GM15510 (cell line): ENCODE results near the gene CTDP1.

Source experiments
- POLR2A ChIP-seq: IDR thresholded peaks from 3 replicates; pipeline ENCODE4 v1.6.1; 2011; ENCODE audit warnings: borderline replicate concordance; ENCODE audit not compliant: insufficient read length; ENCODE audit errors: extremely low read depth

CTDP1 gene

DNA sequence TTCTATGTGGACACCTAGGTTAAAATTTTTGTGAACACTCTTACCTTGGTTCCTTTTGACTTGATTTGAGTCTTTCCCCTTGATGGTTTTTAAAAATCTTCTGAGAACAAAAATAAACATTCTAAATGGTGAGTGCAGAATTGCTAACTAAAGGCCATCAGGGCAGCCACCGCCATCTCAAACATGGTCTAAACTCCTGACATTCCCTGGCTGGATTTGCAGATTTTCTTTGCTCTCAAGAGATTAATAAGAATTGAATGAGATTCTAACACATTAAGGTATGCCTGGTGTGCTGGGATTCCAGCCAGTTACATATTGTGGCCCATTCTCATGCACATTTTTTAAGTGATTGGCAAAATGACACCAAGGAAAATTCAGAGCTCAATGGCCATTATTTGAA, 17.2 kb upstream of the CTDP1 start:
- TF ChIP-seq POLR2A, result no peak

DNA sequence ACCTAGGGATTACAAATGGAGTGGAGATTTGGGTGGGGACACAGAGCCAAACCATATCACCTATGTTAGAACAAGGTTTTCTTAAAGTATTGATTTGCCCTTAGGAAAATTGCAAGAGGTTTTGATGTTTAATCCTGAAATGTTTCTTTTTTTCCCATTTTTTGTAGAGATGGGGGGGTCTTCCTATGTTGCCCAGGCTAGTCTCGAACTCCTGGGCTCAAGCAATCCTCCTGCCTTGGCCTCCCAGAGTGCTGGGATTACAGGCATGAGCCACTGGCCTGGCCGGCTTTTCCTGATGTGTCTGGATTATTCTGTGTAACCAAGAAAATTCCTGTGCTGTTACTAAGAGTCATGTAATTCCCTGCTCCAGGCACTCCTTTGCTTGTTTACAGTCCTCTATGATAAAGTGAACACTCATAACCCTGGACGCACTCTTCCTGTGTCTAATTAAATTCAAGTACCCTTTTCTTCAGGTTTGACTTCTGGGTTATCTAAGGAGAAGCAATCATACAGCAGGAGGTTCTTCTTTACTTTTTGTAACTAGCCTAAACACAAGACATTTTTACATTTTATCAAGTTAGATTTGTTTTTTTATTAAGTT, 15.0 kb upstream of the CTDP1 start:
- TF ChIP-seq POLR2A, result no peak

DNA sequence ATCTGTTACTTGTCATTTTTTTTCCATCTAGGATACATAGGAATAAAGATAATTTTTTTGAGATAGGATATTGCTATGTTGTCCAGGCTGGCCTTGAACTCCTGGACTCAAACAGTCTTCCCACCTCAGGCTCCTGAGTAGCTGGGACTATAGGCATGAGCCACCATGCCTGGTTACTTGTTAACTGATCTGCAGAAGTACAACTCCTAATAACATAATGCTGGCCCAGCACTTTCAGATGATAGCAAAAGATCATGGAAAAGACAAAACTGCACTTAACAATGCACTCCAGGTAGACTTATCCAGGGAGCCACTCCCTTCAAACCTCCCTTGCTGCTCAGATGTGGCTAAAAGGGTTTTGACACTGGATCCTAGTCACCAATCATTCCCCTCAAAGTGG, 11.4 kb upstream of the CTDP1 start:
- no peak for TF ChIP-seq POLR2A

DNA sequence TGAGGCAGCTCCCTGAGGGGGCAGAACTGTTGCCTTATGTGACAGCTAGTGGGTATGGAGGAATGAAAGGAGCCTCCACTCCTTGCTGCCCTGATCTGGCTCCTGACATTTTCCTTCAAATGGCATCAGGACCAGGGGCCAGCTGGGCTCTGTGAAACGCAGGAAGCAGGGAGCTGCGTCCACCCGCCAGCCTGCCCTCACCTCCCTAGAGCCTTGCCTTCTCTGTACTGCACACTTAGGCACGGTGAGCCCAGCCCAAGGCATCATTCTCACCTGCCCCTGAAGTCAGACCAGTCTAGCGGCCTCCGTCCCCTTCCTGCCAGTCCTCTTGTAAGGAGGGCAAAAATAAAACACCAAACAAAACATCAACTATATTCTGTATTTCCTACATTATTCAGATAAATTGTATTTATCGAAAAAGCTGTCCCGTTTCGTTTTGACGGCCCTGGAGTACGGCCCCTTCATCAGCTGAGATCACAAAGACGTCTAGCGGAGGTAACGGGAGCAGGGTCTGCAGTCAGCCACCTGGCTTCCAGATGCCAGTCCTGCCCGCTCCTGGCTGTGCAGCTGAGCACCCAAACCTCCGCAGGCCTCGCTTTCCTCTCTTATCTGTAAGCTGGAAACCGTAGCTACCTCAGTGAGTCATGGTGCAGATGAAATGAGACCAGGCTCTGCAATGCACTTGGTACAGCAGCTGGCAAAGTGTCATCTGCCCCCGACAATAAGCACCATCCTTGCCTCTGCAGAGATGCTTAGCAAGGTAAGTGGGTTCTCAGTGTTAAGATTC, 6.9 kb upstream of the CTDP1 start:
- TF ChIP-seq POLR2A, result no peak

DNA sequence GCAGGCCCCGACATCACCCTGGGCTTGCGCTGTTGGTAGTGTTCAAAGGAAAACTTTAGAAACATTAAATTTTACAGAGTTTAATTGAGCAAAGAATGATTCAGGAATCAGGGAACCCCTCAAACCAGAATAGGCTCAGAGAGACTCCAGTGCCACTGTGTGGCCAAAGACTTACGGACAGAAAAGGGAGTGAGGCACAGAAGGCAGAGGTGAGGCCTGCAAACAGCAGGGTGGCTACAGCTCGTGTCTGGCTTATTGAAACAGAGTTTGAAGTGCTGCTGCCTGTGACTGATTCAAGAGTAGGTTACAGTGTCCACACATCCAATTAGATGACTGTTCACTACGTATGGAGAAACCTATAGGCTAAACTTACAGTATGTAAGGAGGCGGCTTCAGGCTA, 2.4 kb upstream of the CTDP1 start:
- no peak for TF ChIP-seq POLR2A

DNA sequence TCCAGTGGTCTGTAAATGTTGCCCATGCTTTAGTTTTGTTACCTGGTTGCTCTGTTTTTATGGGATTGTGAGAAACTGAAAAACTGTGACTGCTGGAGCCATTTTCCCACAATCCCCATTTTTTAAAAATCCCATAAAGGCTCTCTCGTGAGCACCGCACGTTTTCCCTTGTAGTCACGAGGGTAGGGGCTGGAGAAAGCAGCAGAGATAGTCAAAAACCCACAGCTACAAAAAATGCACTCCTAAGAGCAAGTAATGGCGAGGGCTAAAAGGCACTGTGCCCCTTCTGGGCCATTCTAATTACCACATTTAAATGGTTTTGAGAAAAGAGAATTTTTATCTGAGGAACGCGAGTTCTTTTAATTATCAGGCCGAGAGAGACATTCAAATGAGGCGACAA, 1.8 kb upstream of the CTDP1 start:
- TF ChIP-seq POLR2A, result no peak

DNA sequence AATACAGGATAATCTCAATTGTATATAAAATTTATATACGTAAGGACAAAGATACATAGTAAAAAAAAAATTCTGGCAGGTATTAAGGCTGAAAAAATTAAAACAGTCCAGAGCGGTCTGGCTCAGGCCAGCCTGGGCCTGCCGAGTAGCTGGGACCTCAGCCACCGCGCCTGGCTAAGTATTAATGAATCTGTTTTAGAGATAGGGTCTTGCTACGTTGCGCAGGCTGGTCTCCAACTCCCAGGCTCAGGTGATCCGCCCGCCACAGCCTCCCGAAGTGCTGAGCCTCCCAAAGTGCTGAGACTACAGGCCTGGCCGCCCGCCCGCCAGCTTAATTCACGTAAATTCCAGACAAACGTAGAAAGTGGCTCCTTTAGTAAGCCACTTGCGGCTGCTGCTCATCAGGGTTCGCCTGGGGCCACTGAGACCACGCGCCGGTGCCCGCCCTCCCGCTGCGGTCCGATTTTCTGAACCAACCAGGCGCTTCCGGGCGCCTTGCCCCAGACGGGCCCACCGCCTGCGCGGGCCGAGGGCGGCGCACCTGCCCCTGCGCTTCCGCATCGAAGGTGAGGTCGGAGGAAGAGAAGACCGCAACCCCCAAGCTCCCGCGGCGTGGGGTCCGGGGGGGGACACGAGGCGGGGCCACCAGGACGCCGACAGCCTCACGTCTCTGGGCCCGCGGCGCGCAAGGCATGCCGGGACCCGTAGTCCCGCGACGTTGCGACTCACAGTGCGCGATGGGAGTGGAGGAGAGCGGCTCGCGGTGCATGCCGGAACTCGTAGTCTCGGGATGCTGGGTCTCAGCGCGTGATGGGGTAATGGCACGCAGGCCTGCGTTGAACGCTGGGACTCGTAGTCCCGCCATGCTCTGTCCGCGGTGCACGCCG, 695 bp upstream of the CTDP1 start:
- TF ChIP-seq POLR2A, result peak; percentile 62

DNA sequence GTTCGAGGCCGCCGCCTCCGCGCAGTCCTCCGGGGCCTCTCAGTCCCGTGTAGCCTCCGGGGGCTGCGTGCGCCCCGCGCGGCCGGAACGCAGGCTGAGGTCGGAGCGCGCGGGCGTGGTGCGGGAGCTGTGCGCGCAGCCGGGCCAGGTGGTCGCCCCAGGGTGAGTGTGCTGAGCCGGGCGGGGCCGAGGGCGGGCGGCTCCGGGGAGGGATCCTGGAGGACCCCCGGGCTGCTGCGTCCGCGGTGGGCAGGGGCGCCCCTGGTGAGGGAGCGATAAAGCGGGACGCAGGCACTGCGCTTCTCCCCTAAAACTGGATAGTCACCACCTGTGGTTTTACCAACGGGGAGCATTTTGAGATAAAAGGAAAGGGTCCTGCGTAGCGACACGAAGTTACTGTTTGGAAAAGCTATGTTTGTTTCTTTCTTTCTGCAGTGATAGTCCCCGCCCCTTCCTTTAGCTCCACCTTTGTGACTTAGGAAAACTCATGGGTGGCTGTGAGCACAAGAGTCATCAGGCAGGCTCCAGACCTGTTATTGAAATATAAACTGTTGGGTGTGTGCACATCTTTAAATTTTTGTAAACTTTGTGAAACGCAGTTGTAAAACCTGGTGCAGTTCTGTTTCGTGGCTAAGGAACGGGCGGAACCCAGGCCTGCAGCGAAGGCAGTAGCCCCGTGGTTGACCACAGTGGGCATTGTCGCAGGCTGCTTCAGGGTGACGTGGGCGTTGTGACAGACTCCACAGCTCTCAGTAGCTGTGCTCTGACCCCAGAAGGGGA, 687 bp downstream of the CTDP1 start:
- TF ChIP-seq POLR2A, result no peak

DNA sequence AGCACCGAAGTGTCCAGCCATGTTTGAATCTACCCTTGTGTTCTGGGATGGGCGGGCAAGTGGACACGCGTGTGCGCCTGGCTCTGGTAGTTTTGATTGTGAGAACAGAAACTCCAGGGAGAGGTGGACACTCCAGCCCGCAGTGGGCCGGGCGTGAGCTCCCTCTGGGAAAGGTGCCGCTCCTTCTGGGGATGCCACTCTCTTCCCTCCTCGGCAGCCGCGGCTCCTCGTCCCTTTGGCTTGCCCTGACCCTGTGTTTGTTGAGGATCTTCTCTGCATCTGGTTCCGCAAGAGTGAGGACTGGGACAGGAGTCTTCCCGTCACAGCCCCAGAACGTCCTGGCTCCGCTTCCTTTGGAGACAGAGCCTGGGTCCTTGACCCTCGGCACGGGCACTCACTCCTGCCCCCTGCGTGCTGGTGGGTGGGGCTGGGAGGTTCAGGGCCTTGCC, 1.3 kb downstream of the CTDP1 start:
- TF ChIP-seq POLR2A, result no peak

DNA sequence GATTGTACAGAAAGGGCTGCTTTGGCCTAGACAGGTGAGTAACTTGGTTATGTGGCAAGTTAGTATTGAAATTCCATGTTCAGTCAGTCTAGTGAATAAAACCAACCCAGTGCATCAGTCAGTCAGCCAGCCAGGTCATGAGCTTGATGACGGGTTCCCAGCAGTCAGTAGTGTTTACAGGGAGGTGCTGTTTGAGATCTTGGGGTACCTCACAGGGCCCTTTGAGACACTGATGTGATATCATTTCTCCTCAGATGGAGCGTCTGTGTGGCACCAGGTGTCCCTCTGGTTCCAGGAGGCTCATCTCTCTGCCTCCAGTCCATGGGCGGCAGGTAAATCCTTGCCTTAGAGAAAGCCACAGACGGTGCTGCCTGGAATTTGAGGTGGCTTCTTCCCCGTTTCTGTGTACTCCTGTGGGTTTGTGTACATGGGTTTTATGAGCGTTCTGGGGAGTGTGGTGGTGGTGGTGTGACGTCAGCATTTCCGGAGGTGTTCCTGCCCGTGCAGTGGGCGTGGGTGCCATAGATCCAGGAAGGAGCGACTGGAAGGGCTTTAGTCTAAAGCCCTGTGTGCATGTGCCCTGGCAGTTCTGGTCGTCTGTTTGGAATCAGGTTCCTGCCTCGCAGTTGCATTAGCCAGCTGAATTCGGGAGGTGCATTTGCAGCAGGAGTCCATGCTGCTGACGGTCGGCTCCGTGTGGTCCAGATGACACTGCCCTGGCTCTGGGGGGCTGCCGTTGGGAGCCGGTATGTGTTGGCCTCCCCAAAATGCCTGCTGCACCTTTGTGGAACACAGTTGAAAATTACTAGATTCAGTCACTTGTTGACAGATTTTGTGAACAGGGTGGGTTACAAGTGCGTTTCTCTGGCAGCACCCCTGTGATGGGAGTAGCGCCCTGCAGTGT, 2.1 kb downstream of the CTDP1 start:
- no peak for TF ChIP-seq POLR2A

DNA sequence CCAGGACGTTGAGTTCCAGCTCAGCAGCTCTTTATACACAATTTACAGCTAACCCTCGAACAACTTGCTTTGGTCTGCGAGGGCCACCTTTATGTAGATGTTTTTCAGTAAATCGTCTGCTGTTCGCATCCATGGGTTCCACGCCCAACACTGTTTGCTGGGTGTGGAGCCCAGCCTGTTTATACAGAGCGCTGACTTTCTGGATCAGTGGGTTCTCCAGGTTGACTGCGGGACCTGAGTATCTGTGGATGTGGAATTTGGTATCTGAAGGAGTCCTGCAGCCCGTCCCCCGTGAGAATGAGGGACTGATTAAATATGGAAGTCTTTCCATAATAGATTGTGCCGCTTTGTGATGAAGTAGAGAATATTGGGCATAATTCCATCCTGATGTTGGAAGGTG, 2.9 kb downstream of the CTDP1 start:
- no peak for TF ChIP-seq POLR2A

DNA sequence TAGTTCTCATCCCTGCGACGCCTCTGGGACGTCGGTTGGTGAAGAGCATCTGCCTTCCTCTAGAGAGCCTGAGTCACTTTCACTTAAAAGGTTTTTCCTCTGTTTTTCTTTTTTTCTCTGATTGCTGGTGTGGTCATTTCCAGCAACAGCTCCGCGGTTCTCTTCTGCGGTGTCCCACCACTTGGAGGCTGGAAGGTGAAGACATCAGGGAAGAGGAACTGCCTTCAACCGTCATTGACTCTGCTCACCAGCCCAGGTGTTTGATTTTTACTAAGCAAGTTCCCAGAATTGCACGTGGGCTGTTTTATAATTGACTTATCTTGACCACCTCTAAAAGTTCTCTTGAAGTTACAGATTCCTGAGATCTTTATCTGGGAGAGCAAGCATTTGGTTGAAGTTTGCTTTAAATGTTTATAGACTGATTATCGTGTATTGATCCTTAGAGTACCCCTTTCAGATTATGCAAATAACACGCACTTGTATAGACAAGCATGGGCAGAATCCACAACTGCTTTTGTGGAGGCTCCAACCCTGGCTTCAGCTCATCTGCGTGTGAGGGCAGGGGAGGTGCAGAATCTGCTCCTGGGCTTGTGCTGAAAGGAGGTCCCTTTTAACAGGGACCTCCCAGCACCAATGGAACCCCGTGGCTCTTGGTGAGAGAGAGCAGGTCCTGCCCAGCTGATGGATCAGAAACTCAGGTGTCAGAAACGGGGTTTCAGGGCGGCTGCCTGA, 3.5 kb downstream of the CTDP1 start:
- TF ChIP-seq POLR2A, result no peak
